NCI-H2227 (cell line): ENCODE measurements around the gene ALAD.
"Not testable (repeated sequence)": the region's sequence is repeated elsewhere in the genome, so short reads cannot be mapped to it uniquely, and the experiment has no call there.

Experiments used
- DNase-seq: peaks from one replicate; lab custom pipeline; 2025; ENCODE audit not compliant: unreplicated experiment; lab: John Stamatoyannopoulos, UW

The ALAD gene

DNA sequence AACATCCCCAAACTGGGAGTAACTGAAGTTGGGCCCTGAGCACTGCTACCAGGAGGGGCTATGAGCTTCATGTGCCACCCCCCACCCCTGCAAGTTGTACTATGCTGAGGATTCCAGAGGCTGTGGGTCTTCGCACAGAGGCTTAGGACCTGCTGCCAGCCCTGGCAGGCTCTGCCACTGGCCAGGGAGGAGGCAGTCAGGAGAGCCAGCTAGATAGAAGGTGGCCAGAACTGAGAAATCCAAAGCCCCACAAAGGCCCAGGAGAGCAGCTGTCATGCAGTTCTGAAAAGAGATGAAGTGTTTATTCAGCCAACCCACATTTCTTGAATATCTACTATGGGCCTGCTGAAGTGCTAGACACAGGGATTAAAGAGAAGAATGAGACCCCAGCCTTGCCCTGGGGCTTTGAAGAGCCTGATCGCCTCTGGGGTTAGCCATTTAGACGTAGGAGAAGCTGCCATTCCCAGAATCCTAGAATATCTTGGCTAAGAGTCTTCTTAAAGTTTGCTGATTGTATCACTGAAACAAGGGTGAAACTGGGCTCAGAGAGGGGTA lies 1.4 kb downstream of the ALAD start:
- no peak for DNase-seq

DNA sequence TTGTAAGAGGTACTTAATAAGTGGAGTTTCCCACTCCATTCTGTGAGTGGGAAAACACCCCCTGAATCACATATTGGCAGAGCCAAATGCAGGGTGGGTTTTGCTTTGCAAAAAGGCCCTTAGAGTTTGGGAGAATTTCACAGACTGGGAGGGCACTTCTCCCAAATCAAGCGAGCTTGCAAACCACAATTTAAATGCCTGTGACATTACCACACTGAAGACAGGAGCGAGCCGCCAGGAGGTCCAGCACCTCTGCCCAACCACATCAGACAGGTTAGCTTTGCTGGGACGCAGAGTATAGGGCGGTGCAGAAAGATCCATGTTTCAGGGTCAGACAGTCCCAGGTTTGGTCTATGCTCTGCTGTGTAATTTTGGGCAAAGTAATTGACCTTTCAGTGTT lies 2.3 kb downstream of the ALAD start:
- DNase-seq, result no peak

DNA sequence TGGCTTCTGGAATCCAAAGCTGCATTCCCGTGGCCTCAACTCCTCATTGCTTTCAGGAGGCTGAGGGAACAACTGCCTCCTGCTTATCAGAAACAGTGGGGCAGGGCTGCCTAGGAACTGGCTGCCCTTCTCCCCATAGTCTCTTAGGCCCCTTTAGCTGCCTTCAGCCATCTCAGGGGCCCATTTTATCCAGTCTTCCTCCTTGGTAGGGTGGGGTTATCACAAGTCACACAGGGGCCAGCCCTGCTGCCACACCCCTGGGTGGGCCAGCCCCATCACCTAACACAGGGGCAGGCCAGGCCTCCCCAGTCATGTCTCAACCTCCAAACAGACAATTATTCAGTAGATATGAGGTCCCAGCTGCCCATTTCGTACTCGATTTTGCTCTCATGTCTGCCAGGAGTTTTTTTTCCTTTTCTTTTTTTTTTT lies 3.9 kb downstream of the ALAD start:
- DNase-seq, result no peak

DNA sequence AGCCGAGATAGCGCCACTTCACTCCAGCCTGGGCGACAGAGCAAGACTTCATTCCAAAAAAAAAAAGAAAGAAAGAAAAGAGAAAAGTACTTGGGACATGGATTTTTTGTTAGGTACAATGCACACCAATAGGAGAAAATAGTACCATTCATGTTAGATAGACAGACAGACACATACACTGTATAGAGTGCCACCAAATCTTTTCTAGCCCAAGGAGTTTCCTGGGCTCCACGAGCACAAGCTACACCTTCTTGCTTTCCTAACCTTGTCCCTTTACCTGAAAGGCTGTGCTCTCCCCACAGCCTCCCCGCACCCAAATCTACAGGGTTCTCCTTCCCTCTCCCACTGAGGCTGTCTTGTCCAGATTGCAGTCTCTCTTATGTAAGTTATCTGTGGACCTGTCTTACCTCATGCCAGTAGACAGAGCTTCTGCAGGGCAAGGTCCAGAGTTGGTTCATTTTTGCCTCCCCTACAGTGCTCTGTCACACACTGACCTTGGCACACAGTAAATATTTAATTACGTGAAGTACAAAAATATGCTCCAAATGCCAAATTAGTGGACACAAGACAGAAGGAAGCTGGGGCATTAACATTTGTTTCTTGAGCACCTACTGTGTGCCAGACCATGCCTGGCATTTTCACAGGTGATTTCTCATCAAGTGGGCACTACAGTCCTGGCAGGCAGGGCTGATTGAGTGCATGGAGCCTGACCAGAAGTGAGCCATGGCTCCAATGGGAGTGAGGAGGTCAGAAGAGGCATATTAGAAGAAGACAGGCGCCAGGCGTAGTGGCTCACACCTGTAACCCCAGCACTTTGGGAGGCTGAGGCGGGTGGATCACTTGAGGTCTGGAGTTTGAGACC lies 5.9 kb downstream of the ALAD start:
- DNase-seq, result no peak

DNA sequence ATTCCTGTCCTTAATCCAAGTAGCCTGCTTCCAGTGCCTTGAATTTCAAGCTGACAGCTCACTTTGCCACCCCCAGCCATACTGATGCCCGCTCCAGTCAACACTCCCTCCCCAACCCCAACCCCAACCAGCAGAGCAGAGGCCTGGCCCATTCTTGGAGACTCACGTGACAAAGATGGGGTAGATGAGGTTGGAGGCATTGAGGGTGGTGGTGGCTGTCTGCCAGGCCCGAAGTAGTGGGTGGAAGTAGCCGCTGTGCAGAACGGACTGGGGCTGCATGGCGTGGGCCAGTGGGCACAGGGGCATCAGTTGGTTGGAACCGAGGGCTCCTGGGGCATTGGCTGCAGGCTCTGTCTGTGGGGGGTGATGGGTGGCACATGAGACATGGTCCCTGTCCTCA lies 7.8 kb downstream of the ALAD start:
- DNase-seq, result no peak

DNA sequence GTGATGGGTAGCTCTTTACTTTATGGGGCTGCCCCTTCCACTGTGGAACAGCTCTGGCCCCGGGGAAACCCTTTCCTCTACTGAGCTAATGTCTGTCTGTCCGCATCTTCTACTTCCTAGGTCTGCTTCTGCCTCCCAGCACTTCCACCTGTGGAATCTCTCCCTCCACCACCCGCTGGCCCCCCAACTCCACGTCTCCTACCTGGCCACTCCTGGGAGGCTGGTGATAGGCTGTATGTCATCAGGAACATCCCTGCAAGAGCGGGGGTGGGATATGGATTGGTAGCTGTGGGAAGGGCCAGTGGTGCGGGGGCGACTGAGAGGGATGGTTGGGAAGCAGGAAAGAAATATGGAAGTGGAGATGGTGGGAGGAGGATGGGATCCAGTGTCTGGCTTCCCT lies 9.2 kb downstream of the ALAD start:
- DNase-seq, result no peak

DNA sequence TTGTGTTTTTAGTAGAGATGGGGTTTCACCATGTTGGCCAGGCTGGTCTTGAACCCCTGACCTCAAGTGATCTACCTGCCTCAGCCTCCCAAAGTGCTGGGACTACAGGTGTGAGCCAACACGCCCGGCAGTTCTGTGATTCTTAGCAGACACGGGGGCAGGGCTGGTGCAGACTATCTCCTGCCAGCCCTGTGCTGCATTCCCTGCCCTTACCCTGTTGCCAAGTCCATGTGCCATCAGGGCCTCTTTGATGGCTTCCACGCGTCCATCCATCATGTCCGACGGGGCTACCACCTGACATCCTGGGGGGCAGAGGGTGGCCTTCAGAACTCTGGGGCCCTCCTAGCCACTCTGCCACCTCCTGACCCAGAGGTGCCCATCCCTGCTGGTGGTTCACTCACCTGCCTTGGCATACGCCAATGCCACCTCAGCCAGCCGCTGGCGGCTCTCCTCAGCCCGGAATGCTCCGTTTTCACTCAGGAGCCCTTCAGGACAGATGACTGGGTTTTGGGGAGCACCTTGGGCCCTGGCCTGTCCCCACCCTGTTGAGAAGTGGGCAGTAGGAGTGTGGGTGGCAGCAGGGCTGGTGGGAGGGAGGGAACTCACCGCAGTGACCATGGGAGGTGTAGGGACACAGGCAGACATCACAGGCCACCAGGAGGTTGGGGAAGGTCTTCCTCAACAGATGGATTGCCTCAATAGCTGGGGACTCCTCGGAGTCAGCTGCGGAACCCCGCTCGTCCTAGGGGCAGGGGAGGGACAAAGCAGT lies 10.7 kb downstream of the ALAD start:
- DNase-seq, result no peak

DNA sequence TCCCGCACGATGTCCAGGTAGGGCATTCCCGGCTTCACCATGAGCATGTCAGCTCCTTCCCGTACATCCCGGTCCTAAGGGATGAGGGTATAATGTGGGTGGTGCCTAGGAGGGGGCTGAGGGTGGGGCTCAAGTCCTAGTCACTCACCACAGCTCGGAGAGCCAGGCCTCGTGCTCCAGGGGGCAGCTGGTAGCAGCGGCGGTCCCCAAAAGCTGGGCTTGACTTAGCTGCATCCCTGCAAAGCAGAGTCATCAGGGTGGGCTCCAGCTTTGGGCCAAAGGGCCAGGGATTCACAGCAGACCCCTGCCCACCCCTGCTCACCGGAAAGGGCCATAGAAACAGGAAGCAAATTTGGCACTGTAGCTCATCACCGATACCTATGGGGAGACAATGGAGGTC lies 11.6 kb downstream of the ALAD start:
- no peak for DNase-seq

DNA sequence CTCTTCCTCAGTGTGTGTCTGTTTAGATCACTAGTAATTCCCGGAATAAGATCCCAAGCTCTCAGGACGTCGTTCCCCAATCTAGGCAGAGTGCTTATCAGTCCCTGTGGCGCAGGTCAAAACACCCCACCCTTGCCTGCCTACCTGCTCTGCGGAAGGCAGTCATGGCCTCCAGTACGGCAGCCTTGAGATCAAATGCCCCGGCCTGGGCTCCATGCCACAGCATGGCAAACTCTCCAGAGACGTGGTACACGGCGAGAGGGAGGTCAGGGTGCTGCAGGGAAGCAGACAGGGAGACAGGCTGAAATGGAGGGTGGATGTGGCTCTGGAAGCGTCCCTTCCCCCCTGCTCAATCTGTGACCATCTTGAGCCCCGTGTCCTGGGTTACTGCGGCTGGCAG lies 12.3 kb downstream of the ALAD start:
- no peak for DNase-seq

DNA sequence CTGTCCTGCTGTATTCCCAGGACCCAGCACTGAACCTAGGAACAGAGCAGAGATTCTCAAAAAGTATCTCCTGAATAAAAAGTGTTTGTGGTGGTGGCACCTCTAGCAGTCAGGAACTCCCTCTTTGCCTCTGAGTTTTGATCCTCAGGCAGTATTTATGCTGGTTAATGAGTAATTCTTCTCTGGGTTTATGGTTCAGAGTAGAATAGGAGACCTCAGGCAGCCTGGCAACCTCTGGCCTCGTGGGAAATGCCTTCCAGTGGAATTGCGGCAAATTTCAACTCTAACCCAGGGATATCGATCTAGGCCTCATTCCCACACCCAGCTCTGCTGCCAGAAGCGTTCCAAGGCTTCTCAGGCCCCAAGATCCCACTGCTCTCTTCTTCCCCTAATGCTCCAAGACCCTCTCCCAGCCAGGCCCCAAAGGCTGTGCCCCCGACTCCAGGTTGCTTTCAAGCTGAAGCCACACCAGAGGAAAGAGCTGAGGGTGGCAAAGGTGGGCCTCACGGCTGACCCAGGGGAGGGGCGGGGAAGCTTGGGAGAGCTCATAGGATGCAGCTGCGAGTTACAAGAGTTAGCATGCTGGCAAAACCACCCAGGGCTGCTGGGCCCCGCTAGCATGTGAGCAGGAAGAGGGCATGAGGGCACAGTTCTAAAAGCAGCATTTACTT lies 13.4 kb downstream of the ALAD start:
- no peak for DNase-seq

DNA sequence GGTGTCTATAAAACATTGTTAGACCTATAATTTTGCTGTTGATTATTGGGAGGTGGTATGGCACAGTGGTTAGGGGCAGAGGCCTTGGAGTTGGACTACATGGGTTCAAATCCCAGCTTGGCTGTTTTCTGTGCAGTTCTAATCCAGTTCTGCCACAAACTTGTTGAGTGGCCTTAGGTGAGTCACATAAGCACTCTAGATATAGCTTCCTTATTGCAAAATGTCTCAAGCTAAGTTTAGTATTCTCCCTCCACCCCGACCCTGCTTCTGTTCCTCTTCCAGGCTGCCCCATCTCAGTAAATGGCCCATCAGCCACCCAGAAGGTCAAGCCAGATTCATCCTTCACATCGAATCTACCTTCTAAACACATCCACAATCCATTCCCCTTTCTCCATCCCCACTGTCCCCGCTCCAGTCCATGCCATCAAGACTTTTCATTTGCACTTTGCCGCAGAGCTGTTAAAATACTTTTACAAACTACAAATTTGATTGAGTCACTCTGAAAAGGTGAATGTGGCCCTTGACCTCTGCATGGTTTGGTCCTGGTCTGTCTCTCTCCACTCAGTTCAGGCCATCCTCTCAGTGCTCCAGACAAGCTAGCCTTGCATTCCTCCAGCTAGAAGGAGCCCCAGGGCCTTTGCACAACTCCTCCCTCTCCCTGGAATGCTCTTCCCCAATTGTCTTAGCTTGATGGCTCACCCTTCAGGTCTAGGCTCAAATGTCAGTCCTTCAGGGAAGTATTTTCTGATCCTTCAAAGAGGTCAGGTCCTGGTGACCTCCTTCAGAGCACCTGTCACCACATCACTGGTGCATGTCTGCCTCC lies 14.3 kb downstream of the ALAD start:
- DNase-seq, result no peak

DNA sequence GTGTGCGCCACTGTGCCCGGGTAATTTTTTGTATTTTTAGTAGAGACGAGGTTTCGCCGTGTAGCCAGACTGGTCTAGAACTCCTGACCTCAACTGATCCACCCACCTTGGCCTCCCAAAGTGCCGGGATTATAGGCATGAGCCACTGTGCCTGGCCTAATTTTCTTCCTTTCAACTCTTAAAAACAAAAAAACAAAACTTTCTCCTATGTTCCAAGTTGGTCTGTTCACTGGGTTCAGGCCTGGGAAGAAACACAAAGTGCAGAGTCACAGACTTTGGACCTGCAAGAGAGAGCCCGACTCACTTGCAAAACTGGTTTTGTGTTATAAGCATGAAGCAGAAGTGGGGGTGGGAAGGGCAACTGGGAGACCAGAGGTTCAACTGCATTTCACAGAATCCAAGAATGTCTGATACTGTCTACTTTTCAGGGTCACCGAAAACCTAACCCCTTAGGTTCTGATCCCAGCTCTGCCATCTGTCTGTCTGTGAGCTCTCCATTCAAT lies 19.1 kb downstream of the ALAD start:
- DNase-seq, result no peak

DNA sequence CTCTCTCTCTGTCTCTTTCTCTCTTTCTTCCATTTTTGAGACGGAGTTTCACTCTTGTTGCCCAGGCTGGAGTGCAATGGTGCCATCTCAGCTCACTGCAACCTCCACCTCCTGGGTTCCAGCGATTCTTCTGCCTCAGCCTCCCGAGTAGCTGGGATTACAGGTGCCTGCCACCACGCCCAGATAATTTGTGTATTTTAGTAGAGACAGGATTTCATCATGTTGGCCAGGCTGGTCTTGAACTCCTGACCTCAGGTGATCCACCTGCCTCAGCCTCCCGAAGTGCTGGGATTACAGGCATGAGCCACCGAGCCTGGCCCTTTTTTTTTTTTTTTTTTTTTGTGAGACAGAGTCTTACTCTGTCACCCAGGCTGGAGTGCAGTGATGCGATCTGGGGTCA lies 19.6 kb downstream of the ALAD start:
- not testable (repeated sequence) for DNase-seq

DNA sequence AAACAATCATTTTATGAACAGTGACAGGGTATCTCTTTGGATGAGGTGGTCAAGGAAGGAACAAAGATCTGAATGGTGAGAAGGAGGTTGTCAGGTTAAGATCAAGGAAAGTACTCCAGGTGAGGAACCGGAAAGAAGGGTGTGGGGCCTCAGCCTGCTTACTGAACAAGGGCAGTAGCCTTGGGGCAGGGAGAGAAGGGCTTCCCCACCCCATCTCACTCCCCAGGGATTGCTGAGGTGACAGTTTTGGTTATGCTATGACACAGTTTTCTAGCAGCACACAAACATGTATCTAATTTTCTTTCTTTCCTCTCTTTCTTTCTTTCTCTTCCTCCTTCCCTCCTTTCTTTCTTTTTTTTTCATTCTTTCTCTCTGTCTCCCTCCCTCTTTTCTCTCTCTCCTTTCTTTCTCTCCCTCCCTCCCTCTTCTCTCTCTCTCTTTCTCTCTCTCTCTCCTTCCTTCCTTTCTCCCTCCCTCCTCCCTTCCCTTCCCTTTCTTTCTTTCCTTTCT lies 20.2 kb downstream of the ALAD start:
- DNase-seq, result no peak

DNA sequence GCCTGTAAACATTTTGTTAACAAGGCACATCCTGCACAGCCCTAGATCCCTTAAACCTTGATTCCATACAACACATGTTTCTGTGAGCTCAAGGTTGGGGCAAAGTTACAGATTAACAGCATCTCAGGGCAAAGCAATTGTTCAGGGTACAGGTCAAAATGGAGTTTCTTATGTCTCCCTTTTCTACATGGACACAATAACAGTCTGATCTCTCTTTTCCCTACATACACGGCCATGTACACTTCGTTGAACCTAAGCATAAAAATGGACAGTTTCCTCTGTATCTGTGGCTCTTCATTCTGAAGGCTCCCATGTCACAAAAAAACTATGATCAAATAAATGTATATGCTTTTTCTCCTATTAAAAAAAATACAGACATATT lies 21.3 kb downstream of the ALAD start:
- DNase-seq, result not testable (repeated sequence)

DNA sequence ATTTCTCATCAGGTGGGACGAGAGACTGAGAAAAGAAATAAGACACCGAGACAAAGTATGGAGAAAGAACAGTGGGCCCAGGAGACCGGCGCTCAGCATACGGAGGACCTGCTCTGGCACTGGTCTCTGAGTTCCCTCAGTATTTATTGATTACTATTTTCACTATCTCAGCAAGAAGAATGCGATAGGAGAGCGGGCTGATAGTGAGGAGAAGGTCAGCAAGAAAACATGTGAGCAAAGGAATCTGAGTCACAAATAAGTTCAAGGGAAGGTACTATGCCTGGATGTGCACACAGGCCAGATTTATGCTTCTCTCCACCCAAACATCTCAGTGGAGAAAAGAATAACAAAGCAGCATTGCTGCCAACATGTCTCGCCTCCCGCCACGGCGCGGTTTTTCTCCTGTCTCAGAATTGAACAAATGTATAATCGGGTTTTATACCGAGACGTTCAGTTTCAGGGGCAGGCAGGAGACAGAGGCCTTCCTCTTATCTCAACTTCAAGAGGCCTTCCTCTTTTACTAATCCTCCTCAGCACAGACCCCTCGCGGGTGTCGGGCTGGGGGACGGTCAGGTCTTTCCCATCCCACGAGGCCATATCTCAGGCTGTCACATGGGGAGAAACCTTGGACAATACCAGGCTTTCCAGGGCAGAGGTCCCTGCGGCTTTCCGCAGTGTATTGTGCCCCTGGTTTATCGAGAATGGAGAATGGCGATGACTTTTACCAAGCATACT lies 21.8 kb downstream of the ALAD start:
- DNase-seq, result not testable (repeated sequence)

DNA sequence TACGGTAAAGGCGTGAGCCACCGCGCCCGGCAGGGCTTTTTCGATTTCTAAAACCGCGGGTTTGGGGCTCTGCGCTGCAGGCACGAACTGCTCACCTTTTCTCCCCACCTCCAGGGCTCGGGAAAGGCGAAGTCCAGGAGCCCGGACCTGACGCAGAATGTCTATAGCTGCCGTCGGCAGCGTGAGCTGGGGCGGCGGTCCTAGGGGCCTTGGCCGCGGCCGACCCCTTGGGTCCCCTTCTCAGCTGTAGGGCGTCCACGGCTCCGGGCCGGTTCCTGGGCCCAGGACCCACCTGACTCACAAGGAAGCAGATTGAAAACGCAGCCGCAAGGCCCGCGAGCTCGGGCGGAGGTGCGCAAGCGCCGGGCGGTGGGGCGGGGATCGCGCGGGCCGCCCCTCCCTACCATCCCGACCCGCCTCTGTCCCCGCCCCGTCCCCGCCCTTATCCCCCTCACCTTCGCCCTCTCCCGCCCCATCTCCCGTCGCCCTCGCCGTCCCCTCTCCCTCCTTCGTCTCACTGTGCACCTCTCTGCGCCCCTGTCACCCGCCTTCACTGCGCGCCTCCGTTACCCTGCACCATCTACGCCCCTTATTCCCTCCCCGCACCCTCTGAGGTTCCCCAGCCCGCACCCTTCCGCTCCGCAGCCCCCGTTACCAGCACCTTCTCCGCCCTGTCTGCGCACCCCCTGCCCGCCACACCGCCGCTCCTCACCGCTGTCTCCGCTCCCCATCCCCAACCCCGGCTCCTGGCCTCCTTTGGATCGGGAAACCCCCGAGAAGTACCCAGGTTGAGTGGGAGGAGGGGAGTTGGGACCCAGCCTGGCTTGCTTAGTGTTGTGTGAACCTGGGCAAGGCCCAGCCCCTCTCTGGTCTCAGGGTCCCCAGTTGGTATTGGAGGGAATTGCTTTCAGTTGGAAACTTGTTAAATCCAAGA lies 24.2 kb downstream of the ALAD start, which contains the start of gene HDHD3:
Gene HDHD3 (minus strand): TSS at position 353 of the 934 bp plus-strand sequence. CDS start 2,632 bp downstream, outside the sequence.
- DNase-seq, result peak; percentile 85
